SHP77 treated with DMSO at 0.1 percent for 48 hours (cell line): ENCODE measurements around the gene PGF.

Source experiments
- DNase-seq: peaks from one replicate; lab custom pipeline; 2025; lab: John Stamatoyannopoulos, UW

PGF gene

GRCh38 chr14:74956280-74957072 is 1.1 kb upstream of the PGF start:
- no peak for DNase-seq

- DNase-seq, result no peak
Measured at GRCh38 chr14:74956027-74956279, 556 bp upstream of the PGF start.

GRCh38 chr14:74954947-74955228 is 509 bp downstream of the PGF start:
- DNase-seq, result no peak

DNA sequence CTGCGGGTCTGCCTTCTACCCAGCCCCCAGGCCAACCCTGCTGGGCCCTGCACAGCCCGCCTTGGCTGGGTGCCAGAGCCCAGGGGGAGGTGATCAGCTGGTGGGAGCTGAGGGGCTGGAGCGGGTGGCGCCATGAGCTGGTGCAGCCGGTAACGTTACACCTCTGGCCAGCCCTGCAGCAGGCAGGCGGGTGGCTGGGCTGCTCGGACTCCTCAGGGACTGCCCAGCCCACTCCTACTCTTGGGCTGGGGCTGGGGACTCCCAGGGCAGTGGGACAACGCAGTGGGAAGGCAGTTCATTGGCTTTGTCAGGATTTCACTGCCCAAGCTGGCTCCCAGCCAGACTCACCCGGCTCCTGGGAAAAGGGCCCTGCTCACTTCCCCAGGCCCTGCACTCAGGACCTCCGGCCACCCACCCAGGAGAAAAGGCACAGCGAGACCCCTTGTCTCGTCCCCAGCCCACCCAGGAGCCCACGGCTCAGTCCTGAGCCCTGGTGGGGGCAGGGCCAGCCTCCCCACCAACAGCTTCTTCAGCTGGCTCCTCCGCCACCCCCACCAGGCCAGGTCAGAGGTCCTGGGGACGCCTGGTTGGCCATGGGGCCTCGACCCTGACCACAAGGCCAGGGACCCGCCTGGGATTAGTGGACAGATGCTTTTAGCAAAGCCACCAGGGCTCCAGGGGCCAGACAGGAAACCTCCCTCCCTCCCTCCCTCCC is 1.0 kb downstream of the PGF start:
- DNase-seq, result no peak

GRCh38 chr14:74953686-74954085 is 1.7 kb downstream of the PGF start:
- DNase-seq, result no peak

GRCh38 chr14:74952697-74953484 is 2.5 kb downstream of the PGF start:
- no peak for DNase-seq

GRCh38 chr14:74952180-74952665 is 3.2 kb downstream of the PGF start:
- DNase-seq, result no peak

DNA sequence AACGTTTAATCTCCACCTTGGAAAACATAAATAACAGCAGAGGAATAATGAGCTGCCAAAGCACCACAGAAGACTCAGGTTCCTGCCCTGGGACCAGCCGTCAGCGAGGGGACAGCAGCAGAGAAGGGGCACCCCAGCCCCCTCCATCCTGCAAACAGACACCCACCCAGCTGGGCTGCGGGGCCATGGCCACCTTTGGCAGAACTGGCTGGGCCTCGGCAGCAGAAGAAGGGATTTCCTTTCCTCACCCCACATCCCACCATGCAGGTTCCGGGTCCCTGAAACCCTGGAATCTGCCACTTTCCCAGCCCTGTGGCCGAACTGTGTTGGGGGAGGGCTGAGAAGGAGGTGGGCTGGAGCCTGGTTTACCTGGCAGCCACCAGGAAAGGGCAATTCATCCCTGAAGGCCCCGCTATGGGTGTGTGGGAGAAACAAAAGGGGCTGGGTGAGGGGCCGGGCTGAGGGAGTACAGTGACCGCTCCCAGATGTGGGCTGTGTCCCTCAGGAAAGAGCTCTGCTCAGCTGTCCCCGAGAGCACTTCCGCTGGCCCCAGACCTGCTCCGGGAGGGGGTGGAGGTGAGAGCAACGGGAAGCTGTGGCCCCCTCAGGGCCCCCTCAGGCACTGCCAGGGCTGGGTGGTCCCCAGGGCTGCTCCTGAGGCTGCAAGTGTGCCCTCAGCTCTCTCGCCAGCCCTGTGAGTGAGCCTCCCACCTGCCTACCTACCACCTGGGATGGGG is 3.8 kb downstream of the PGF start:
- no peak for DNase-seq

GRCh38 chr14:74950795-74951442 is 4.5 kb downstream of the PGF start:
- no peak for DNase-seq

GRCh38 chr14:74949859-74950573 is 5.4 kb downstream of the PGF start:
- no peak for DNase-seq

- no peak for DNase-seq
Measured at GRCh38 chr14:74949191-74949601, 6.2 kb downstream of the PGF start.

GRCh38 chr14:74948228-74949175 is 6.9 kb downstream of the PGF start:
- no peak for DNase-seq

DNA sequence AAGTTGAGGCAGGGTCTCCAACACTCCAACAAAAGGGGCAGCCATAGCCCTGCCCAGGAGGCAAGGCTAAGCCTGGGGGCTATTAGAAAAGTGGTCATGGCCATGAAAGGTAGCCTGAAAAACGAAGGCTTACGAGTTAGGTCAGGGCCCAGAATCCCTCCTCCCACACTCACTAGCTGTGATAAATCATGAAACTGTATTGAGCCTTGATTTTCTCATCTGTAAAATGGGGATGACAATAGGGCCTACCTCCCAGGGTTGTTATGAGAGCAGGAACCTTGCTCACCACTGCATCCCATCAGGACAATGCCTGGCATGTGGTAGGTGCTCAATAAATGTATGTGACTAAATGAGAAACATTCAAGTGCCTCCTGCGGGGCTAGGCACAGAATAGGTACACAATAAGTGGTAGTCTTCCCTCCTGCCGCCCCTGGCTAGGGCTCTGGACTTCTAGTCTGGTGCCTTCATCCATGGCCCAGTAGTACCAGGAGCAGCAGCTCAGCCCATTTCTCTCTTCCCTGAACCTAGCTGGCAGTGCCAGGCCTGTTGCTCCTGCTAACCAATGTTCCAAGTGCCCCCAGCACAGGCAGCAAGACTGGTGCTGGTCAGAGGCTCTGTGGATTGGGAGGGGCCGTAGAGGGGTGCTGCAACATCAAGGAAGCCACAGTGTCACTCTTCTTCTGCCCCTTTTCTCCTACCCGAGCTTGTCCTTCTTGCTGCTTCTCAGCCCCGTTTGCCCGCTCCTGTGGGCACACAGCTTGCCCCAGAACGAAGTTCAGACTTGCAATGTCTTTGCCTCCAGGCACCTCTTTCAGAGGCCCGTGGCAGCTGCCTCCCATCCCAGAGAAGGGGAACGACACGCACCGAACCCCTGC is 7.8 kb downstream of the PGF start:
- DNase-seq, result no peak

DNA sequence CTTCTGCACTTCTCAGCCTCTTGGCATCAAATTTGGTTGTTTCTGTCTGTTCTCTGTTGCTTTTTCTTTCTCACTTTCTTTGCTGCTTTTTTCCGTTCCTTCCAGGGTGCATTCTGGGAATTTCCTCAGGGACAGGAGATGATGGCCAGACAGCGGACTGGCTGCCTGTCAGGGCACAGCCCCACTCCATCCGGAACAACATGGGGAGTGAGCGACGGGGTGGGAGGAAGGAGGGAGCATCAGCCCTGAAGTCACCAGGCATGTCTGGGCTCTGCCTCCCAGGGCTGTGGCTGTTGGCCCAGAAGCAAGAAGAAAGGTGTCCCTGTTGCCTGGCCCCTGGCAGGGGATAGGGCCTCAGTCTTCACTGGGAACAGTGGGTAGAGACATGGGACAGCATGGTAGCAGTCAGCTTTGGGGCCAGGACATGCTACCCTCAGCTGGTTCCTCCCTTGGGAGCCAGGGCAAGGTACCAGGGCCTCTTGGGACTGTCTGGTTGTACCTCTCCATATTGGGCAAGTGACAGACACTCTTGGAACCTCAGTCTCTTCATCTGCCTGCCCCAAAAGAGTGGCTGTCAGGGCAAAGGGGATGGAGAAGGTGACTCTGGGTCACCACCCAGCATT is 8.6 kb downstream of the PGF start:
- no peak for DNase-seq

GRCh38 chr14:74945852-74946658 is 9.3 kb downstream of the PGF start:
- peak; percentile 12 for DNase-seq

- DNase-seq, result no peak
Measured at GRCh38 chr14:74945261-74945851, 10.0 kb downstream of the PGF start.

DNA sequence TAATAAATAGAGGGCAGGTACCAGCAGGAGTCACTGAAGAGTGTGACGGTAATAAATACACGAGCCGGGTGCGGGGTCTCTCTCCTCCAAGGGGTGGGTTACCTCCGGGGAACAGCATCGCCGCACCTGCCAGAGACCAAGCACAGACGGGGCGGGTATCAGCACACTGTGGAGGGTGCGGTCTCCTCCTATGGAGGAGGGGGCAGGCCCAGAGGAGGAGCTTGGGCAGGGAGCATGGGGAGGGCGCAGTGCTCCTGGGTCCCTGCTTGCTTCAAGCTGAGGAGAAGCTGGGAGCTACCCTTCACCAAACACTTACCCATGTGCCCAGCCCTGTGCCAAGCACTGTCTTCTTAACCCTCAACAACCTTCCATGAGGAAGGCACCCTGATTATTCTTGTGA is 12.8 kb downstream of the PGF start:
- no peak for DNase-seq
